ENCODE results near the gene EPHA2. TPM values are rescaled to one million over a fixed set of nuclear protein-coding genes. Genes with fewer than 3 reads are reported as not detected.

Gene EPHA2
- total RNA-seq, 1 experiment from 2014 or later, result 91.6 TPM

GRCh38 chr1:16183765-16184556, 28.1 kb upstream of the EPHA2 start:
- ChIA-PET POLR2A (ENCODE audit: low non-redundant PET) (no interaction called here), CTCF (no interaction called here)
- H3K36me3 ChIP-seq (ENCODE audit: insufficient read depth, low read length, poor library complexity, severe bottlenecking), result no peaks in the 10 kb centered on the region
- no peak overlapping the region for H3K27ac ChIP-seq (ENCODE audit: low read depth, low read length, poor library complexity, severe bottlenecking)
- H3K4me1 ChIP-seq (ENCODE audit: insufficient read depth, low read length, poor library complexity, severe bottlenecking), result no peaks in the 10 kb centered on the region
- no TSS peak for BruUV-seq (replicated peaks)
- H3K4me3 ChIP-seq (ENCODE audit: low read depth, low read length, poor library complexity, severe bottlenecking), result no peak overlapping the region
- H3K9me3 ChIP-seq (ENCODE audit: low read depth, low read length, poor library complexity, severe bottlenecking), result no peaks in the 10 kb centered on the region
- intact Hi-C loops (cut with micrococcal nuclease; ENCODE audit: unreplicated experiment), result no loop called here
- no peak for TF ChIP-seq CTCF (conservative IDR thresholded peaks at IDR 0.05; ENCODE audit: low read depth, low read length)
- no peak for TF ChIP-seq EZH2 (IDR thresholded peaks at IDR 0.05; ENCODE audit: borderline replicate concordance, low read depth, low read length, poor library complexity, severe bottlenecking)
- H3K27me3 ChIP-seq (replicated peaks; ENCODE audit: insufficient read depth, low read depth, low read length, poor library complexity), result no peaks in the 10 kb centered on the region
- no peak for DNase-seq (ENCODE audit: low spot score)

GRCh38 chr1:16183179-16183578, 27.3 kb upstream of the EPHA2 start:
- DNase-seq (ENCODE audit: low spot score), result no peak
- H3K4me3 ChIP-seq (ENCODE audit: low read depth, low read length, poor library complexity, severe bottlenecking), result no peak overlapping the region
- H3K27ac ChIP-seq (ENCODE audit: low read depth, low read length, poor library complexity, severe bottlenecking), result no peak overlapping the region
- TF ChIP-seq EZH2 (IDR thresholded peaks at IDR 0.05; ENCODE audit: borderline replicate concordance, low read depth, low read length, poor library complexity, severe bottlenecking), result no peak
- TF ChIP-seq CTCF (conservative IDR thresholded peaks at IDR 0.05; ENCODE audit: low read depth, low read length), result no peak
- H3K36me3 ChIP-seq (ENCODE audit: insufficient read depth, low read length, poor library complexity, severe bottlenecking), result no peaks in the 10 kb centered on the region
- CTCF ChIA-PET, result no interaction called here
- intact Hi-C loops (cut with micrococcal nuclease; ENCODE audit: unreplicated experiment), result no loop called here
- BruUV-seq (replicated peaks), result no TSS peak
- H3K27me3 ChIP-seq (replicated peaks; ENCODE audit: insufficient read depth, low read depth, low read length, poor library complexity), result no peaks in the 10 kb centered on the region
- no peaks in the 10 kb centered on the region for H3K9me3 ChIP-seq (ENCODE audit: low read depth, low read length, poor library complexity, severe bottlenecking)
- no peaks in the 10 kb centered on the region for H3K4me1 ChIP-seq (ENCODE audit: insufficient read depth, low read length, poor library complexity, severe bottlenecking)
- POLR2A ChIA-PET (ENCODE audit: low non-redundant PET), result no interaction called here

GRCh38 chr1:16181887-16182719, 26.2 kb upstream of the EPHA2 start:
- intact Hi-C loops (cut with micrococcal nuclease; ENCODE audit: unreplicated experiment), result no loop called here
- H3K27me3 ChIP-seq (replicated peaks; ENCODE audit: insufficient read depth, low read depth, low read length, poor library complexity), result no peaks in the 10 kb centered on the region
- BruUV-seq (replicated peaks), result no TSS peak
- ChIA-PET POLR2A (ENCODE audit: low non-redundant PET) (no interaction called here), CTCF (no interaction called here)
- no peaks in the 10 kb centered on the region for H3K4me1 ChIP-seq (ENCODE audit: insufficient read depth, low read length, poor library complexity, severe bottlenecking)
- H3K27ac ChIP-seq (ENCODE audit: low read depth, low read length, poor library complexity, severe bottlenecking), result no peak overlapping the region
- no peak for DNase-seq (ENCODE audit: low spot score)
- H3K9me3 ChIP-seq (ENCODE audit: low read depth, low read length, poor library complexity, severe bottlenecking), result no peaks in the 10 kb centered on the region
- no peak overlapping the region for H3K4me3 ChIP-seq (ENCODE audit: low read depth, low read length, poor library complexity, severe bottlenecking)
- TF ChIP-seq EZH2 (IDR thresholded peaks at IDR 0.05; ENCODE audit: borderline replicate concordance, low read depth, low read length, poor library complexity, severe bottlenecking) (no peak), CTCF (conservative IDR thresholded peaks at IDR 0.05; ENCODE audit: low read depth, low read length) (no peak)
- no peaks in the 10 kb centered on the region for H3K36me3 ChIP-seq (ENCODE audit: insufficient read depth, low read length, poor library complexity, severe bottlenecking)
